ENCODE data around the gene PLXDC1.
A peak's percentile ranks its signal among the peaks of the same experiment; 100 is the strongest.
"Not testable (repeated sequence)": the region's sequence is repeated elsewhere in the genome, so short reads cannot be mapped to it uniquely, and the experiment has no call there.

Gene PLXDC1

DNA sequence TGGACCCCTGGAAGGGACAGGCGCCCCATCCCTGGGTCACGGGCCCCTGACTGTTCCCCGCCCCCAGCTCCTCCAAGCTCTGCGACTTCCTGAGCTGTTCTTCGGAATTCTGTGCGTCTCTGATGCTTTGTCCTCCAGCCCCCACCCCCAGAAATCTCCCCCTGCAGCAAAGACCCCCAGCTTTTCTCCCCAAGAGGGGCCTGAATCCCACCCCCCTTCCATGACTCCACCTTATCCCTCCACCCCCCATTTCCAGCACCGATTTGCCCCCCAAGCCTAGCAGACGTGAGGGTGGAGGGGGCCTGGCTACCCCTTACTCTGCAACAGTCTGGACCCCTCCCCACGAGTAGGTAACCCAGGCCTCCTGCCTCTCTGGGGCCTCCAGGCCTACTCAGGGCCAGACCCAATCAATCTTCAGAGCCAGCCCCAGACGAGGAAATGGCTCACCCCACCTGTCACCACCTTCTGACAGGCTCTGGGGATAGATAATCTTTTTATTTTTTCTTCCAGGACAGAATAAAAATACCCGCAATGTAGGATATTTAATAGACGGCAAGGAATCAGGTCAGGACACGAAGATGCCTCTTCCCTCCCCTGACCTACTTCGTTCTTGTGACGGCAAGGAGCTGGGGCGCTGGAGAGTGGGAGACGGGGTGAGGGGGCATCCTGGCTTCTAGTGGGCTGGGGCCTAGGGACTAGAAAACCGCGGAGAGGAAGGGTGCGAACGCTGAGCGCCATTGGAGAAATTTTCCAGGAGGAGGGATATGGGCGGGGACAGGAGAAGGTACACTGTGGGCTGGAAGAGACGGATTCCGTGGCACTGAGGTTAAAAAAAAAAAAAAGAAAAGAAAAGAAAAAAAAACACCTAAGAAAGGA lies 744 bp upstream of the PLXDC1 start:
- DNase-seq: no peak

GRCh38 chr17:39150795-39151149 lies 665 bp downstream of the PLXDC1 start:
- DNase-seq: peak; percentile 0

- peak; percentile 50 for DNase-seq
These were observed 1.3 kb downstream of the PLXDC1 start for GRCh38 chr17:39150104-39150634.

- DNase-seq: no peak
These were observed 3.9 kb downstream of the PLXDC1 start for GRCh38 chr17:39147221-39148185.

DNA sequence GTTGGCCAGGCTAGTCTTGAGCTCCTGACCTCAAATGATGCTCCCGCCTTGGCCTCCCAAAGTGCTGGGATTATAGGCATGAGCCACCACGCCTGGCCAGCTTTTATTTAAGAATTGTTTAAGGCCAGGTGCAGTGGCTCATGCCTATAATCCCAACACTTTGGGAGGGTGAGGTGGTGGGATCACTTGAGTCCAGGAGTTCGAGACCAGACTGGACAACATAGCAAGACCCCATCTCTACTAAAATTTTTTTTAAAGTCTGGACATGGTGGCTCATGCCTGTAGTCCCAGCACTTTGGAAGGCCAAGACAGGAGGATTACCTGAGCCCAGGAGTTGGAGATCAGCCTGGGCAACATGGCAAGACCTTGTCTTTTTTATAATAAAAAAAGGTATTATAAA lies 5.2 kb downstream of the PLXDC1 start:
- no peak for DNase-seq

GRCh38 chr17:39145143-39145542 lies 6.3 kb downstream of the PLXDC1 start:
- DNase-seq: no peak

DNA sequence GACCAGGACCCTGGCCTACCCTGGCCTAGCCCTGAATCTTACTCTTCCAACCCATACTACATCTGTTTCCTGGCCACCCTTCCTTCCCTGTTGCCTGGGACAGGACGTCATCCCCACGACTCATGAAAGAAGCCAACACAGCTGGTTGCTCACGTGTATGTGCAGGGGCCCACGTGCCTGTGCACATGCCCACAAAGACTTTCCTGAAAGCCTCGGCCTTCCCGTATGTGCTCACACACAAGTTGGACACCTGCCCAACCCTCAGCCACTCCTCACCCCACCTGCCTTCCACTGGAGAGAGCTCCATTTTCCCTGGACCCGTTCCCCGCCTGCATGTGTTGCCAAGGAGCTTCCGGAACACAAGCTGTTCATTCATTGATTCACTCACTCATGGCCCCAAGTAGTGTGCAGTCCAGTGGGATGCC lies 7.0 kb downstream of the PLXDC1 start:
- DNase-seq: peak; percentile 68

GRCh38 chr17:39143552-39144093 lies 7.8 kb downstream of the PLXDC1 start:
- no peak for DNase-seq

GRCh38 chr17:39141915-39142664 lies 9.3 kb downstream of the PLXDC1 start:
- DNase-seq: no peak

DNA sequence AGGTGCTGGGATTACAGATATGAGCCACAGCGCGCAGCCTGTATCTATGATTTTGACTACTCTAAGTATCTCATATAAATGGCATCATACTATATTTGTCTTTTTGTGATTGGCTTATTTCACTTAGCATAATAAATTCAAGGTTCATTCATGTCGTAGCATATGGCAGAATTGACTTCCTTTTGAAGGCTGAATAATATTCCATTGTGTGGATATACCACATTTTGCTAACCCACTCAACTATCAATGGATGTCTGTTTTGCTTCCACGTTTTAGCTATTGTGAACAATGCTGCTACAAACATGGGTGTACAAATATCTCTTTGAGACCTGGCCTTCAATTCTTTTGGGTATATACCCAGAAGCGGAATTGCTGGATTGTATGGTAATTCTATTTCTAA lies 10.1 kb downstream of the PLXDC1 start:
- no peak for DNase-seq

DNA sequence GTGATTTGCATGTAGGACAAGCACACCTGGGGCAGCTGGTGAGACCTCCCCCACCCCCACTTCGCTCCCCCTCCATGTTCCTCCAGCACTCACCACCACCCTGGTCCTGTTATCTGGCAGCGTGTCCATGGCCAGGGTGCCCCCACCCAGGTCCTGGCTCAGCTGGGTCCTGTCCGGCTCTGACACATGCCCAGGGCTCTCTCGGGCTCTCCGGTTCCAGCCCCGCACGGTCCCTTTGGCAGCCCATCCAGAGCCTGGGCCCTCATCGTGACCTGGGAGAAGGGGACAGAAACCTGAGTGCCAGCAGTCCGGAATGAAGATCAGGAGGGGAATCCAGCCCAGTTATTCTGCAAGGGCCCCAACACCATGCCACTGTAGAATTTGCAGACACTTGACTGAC lies 11.9 kb downstream of the PLXDC1 start:
- DNase-seq: no peak

DNA sequence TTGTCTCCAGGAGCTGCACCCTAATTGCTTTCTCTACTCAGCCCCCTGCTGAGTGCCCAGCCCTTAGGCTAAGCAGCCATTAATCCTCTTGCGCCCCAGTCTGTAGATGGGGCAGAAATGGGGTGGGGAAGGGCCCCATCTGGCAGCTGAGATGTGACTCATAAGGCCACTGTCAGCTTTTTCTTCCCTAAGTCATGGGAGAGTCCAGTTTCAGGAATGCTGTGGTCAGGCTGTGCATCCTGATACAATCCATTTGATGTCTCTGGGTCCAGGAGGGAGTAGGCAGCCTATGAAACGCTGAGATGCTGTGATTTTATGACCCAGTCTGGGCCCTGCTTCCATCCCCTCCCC lies 12.3 kb downstream of the PLXDC1 start:
- DNase-seq: no peak

DNA sequence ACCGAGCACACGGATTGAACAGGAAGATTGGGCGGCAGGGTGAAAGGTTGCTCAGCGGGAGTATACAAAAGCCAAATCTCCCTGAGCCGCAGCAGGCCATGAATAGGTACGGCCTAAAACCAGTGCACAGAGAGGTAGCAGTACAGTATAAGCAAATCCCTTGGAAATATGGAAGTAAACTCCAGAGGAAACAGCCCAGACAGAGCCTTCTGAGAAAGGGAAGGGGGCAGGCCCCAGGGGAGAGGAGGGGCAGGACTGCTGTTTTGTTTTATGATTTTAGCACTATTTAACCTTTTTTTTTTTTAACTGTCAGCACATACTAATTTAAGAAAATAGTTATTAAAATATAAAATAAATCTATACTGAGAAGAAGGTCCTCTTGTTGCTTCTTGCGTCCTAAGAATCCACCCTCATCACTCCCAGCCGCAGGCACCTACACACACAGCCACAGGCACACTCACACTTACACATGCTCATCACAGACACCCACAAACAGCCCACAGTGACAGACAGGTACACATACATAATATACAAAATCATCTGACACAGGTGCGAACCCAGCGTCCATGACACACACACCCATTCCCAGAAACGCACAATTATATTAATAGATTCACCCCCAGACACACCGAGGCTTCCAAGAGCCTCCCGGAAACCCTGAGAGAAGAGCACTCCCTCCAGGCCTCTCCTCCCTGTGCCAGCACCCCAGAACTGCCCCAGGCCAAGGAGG lies 12.8 kb downstream of the PLXDC1 start:
- DNase-seq: no peak

GRCh38 chr17:39134878-39135277 lies 16.6 kb downstream of the PLXDC1 start:
- DNase-seq: no peak

- DNase-seq: no peak
These were observed 19.2 kb downstream of the PLXDC1 start for GRCh38 chr17:39132192-39132610.

- DNase-seq: no peak
These were observed 19.8 kb downstream of the PLXDC1 start for GRCh38 chr17:39131616-39132015.

DNA sequence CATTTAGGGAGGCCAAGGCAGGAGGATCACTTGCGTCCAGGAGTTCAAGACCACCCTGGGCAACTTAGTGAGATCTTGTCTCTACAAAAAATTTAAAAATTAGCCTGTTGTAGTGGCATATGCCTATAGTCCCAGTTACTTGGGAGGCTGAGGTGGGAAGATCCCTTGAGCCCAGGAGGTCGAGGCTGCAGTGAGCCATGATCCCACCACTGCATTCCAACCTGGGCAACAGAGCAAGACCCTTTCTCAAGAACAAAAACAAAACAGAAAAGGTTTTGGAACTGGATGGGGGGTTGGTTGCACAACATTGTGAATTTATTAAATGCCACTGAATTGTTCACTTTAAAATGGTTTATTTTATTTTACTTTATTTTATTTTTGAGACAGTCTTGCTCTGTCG lies 21.2 kb downstream of the PLXDC1 start:
- no peak for DNase-seq

DNA sequence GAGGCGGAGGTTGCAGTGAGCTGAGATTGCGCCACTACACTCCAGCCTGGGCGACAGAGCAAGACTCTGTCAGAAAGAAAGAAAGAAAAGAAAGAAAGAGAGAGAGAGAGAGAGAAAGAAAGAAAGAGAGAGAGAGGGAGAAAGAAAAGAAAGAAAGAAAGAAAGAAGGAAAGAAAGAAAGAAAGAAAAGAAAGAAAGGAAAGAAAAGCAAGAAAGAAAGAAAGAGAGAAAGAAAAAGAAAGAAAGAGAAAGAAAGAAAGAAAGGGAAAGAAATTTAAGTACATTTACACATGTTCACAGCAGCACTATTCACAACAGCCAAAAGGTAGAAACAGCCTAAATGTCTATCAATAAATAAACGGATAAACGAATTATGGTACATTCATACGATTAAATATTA lies 21.9 kb downstream of the PLXDC1 start:
- DNase-seq: not testable (repeated sequence)

DNA sequence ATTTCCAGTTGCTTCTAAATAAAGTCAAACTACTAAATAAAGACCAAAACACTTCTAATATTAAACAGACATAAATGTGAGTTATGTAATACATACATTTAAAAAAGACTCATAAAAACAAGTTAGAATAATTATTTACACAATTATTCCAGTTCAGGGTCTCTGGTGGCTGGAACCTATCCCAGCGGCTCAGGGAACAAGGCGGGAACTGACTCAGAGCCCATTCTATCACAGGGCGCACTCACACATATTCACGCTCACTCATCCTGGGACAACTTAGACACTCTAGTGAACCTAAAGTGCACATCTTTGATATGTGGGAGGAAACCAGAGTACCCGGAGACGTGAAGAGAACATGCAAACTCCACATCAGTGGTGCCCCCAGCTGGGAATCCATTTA lies 25.0 kb downstream of the PLXDC1 start:
- DNase-seq: no peak

- DNase-seq: no peak
These were observed 26.1 kb downstream of the PLXDC1 start for GRCh38 chr17:39125143-39125875.

- DNase-seq: peak; percentile 66
These were observed 27.8 kb downstream of the PLXDC1 start for GRCh38 chr17:39123627-39124026.

Data from RPMI8226 (cell line).